ENCODE data around the gene FAM117B.

The FAM117B gene

GRCh38 chr2:202818321-202818720 is 183.6 kb downstream of the FAM117B start:
- DNase-seq: no peak
